ENCODE results near the gene EPS15. TPM values are rescaled to one million over a fixed set of nuclear protein-coding genes. Genes with fewer than 3 reads are reported as not detected.

The EPS15 gene
- total and polyA plus RNA-seq, 2 of the 8 experiments (the other 6 are each of a cell fraction or from before 2014, with no cell fraction given): 15.9 to 57.2 TPM

DNA sequence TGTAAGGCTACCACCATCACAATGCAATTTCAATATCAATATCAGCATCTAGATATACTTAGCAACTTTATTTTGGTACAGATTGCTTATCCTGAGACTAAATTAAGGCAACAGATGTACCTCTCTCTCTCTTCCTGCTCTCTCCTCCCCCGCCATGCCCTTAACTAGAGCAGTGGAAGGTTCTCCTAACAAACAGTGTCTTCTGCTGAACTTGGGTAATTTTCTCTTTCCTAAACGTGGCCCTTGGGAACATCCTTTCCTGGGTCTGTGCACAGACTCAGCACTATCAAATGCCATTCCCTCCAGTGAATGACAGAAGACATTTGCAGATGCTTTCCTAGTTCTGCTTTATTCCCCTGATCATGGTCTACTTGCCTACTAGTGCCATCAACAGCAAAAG lies 103.1 kb downstream of the EPS15 start:
- Histone ChIP-seq H2BK120ac (replicated peaks; ENCODE audit: low read depth, low read length) (no peak overlapping the region), H4K5ac (ENCODE audit: insufficient read length, low read depth, low read length) (no peak overlapping the region), H3K79me2 (ENCODE audit: control insufficient read depth in 1 of 2, insufficient read depth in 2 of 2, low read length in 2 of 2) (peaks cover 0 to 60% of the 10 kb centered on the region in 2 experiments; a peak in 3 of 4 replicates), H2BK20ac (ENCODE audit: low read length) (no peak overlapping the region), H3K9ac (replicated peaks in 1 of 4; ENCODE audit: extremely low read depth in 1 of 4, low read depth in 3 of 4, low read length in 3 of 4) (no peak overlapping the region), H2BK15ac (ENCODE audit: low read length) (no peak overlapping the region), H2AK5ac (ENCODE audit: low read depth, low read length) (no peak overlapping the region), H3K9me3 (ENCODE audit: insufficient read depth in 2 of 2, low read depth in 1 of 2, low read length in 1 of 2) (no peaks in the 10 kb centered on the region), H3K4me2 (ENCODE audit: insufficient read depth in 1 of 2, low read depth in 2 of 2, low read length in 2 of 2) (no peak overlapping the region), H4K8ac (ENCODE audit: extremely low read depth, insufficient read depth, low read length) (no peak overlapping the region), H3K4me1 (replicated peaks in 1 of 4; ENCODE audit: control insufficient read depth in 3 of 4, insufficient read depth in 4 of 4, low read length in 3 of 4) (no peaks in the 10 kb centered on the region; a peak in 1 of 7 replicates), H3K27me3 (replicated peaks in 1 of 4; ENCODE audit: control insufficient read depth in 3 of 4, extremely low read depth in 1 of 4, insufficient read depth in 3 of 4, low read length in 3 of 4) (no peaks in the 10 kb centered on the region), H2AFZ (ENCODE audit: low read length) (no peak overlapping the region), H3K18ac (ENCODE audit: extremely low read depth, low read length) (no peak overlapping the region), H3K14ac (ENCODE audit: insufficient read length) (no peak overlapping the region), H2BK12ac (ENCODE audit: low read depth, low read length) (no peak overlapping the region), H4K91ac (replicated peaks; ENCODE audit: insufficient read length, low read length) (no peak overlapping the region), H3K23me2 (ENCODE audit: low read depth, low read length) (no peaks in the 10 kb centered on the region), H3K79me1 (ENCODE audit: low read depth, low read length) (no peaks in the 10 kb centered on the region), H3K23ac (ENCODE audit: insufficient read length) (no peak overlapping the region), H3K4me3 (ENCODE audit: extremely low read depth in 1 of 4, insufficient read depth in 2 of 4, low read depth in 3 of 4, low read length in 4 of 4) (no peak overlapping the region), H3K56ac (replicated peaks; ENCODE audit: insufficient read length, low read depth, low read length) (no peak overlapping the region), H2BK5ac (ENCODE audit: low read depth, low read length) (no peak overlapping the region), H3K36me3 (ENCODE audit: control insufficient read depth in 2 of 4, insufficient read depth in 4 of 4, low read length in 3 of 4) (no peaks in the 10 kb centered on the region; a peak in 1 of 8 replicates), H4K20me1 (replicated peaks in 1 of 2; ENCODE audit: control insufficient read depth in 1 of 2, insufficient read depth in 2 of 2, low read length in 2 of 2) (no peaks in the 10 kb centered on the region), H3K27ac (ENCODE audit: low read depth, low read length) (no peak overlapping the region), H3K4ac (replicated peaks; ENCODE audit: insufficient read length, low read depth, low read length) (no peak overlapping the region)
- 86% methylated on average over 2 of the region's 2 CpGs; no CpG with 5 or more reads in 1 of the 2 experiments for WGBS, 2 experiments (ENCODE audit: extremely low coverage in 1 of 2, insufficient coverage in 1 of 2, insufficient read length in 1 of 2, insufficient replicate concordance in 2 of 2, low coverage in 1 of 2, low lambda C conversion rate in 2 of 2, missing lambda C conversion rate in 1 of 2)
- ChIA-PET POLR2A (ENCODE audit: partially characterized antibody) (interaction anchor here (1.2 kb wide), 1 partner anchor 11 kb away, joined by 4 read pairs; no protein-coding TSS in a partner anchor), CTCF (ENCODE audit: partially characterized antibody) (no interaction called here)
- DNase-seq (ENCODE audit: low read depth in 1 of 2, low spot score in 2 of 2) (no peak), FAIRE-seq (no peak)
- no peak for TF ChIP-seq SP2 (IDR thresholded peaks at IDR 0.05; ENCODE audit: low read length)
- TF ChIP-seq KDM4A (IDR thresholded peaks at IDR 0.05; ENCODE audit: low read depth, low read length, severe bottlenecking): no peak
- no peak for TF ChIP-seq RFX5 (IDR thresholded peaks at IDR 0.05; ENCODE audit: borderline replicate concordance, low read depth, low read length)
- no peak for TF ChIP-seq E2F6 (IDR thresholded peaks at IDR 0.05)
- no peak for TF ChIP-seq MAFK (IDR thresholded peaks at IDR 0.05; ENCODE audit: low read depth, low read length)
- TF ChIP-seq SUZ12 (IDR thresholded peaks at IDR 0.05; ENCODE audit: low read length): no peak
- TF ChIP-seq JUN (IDR thresholded peaks at IDR 0.05; ENCODE audit: low read depth, low read length): no peak
- no peak for TF ChIP-seq EP300 (IDR thresholded peaks at IDR 0.05; ENCODE audit: borderline replicate concordance in 1 of 2, low read depth in 2 of 2, low read length in 2 of 2)

Measured in H1 (cell line).